Measurements from ENCODE around the gene CAV2. TPM values are rescaled to one million over a fixed set of nuclear protein-coding genes. Genes with fewer than 3 reads are reported as not detected.

Gene CAV2
- total RNA-seq, 1 experiment from 2014 or later = 286 TPM

DNA sequence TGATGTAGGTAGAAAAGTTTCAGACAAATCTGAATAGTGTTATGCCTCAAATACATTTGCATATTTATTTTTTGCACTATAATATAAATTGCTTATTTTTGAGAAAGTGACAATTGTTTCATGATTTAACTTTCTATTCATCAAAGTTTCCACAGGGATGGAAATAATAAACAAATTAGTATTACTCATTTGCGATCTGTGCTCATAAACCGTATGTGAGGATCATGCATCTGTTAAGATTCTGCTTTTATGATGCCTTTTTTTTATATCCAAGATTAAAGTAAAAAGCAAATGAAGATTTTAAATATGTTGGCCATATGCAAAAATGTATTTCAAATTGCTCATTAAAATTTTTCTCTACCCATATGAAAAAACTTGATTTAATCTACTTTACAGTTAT lies 45.2 kb upstream of the CAV2 start:
- H3K4me3 ChIP-seq (ENCODE audit: low read depth, low read length, poor library complexity, severe bottlenecking) = no peak overlapping the region
- TF ChIP-seq EZH2 (IDR thresholded peaks at IDR 0.05; ENCODE audit: borderline replicate concordance, low read depth, low read length, poor library complexity, severe bottlenecking) (no peak), CTCF (conservative IDR thresholded peaks at IDR 0.05; ENCODE audit: low read depth, low read length) (no peak)
- ChIA-PET POLR2A (ENCODE audit: low non-redundant PET) (no interaction called here), CTCF (no interaction called here)
- intact Hi-C loops (cut with micrococcal nuclease; ENCODE audit: unreplicated experiment) = no loop called here
- no TSS peak for BruUV-seq (replicated peaks)
- H3K27ac ChIP-seq (ENCODE audit: low read depth, low read length, poor library complexity, severe bottlenecking) = no peak overlapping the region
- no peaks in the 10 kb centered on the region for H3K36me3 ChIP-seq (ENCODE audit: insufficient read depth, low read length, poor library complexity, severe bottlenecking)
- no peaks in the 10 kb centered on the region for H3K27me3 ChIP-seq (replicated peaks; ENCODE audit: insufficient read depth, low read depth, low read length, poor library complexity)
- H3K4me1 ChIP-seq (ENCODE audit: insufficient read depth, low read length, poor library complexity, severe bottlenecking) = peaks cover 15% of the 10 kb centered on the region
- H3K9me3 ChIP-seq (ENCODE audit: low read depth, low read length, poor library complexity, severe bottlenecking) = no peaks in the 10 kb centered on the region
- no peak for DNase-seq (ENCODE audit: low spot score)

DNA sequence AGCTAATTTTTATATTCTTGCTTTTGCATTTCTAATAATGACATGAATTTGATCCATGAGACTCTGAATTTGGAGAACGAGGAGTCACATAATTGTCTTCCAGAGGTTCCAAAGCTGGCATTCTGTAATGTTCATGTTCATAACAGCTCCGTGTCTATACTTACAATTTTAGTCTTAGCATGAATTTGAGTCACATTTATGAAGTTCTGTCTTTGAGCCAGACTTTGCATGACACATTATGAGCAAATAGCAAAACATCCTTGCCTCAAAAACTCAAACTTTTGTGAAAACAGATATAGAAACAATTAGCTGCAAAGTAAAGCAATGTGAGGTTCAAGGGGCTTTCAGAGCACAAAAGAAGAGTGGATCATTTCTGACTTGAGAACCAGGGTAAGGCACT lies 44.5 kb upstream of the CAV2 start:
- H3K27me3 ChIP-seq (replicated peaks; ENCODE audit: insufficient read depth, low read depth, low read length, poor library complexity) = no peaks in the 10 kb centered on the region
- H3K27ac ChIP-seq (ENCODE audit: low read depth, low read length, poor library complexity, severe bottlenecking) = peak overlapping the region; percentile 20
- no TSS peak for BruUV-seq (replicated peaks)
- CTCF ChIA-PET = no interaction called here
- intact Hi-C loops (cut with micrococcal nuclease; ENCODE audit: unreplicated experiment) = no loop called here
- TF ChIP-seq EZH2 (IDR thresholded peaks at IDR 0.05; ENCODE audit: borderline replicate concordance, low read depth, low read length, poor library complexity, severe bottlenecking) = no peak
- no peak for TF ChIP-seq CTCF (conservative IDR thresholded peaks at IDR 0.05; ENCODE audit: low read depth, low read length)
- no peaks in the 10 kb centered on the region for H3K36me3 ChIP-seq (ENCODE audit: insufficient read depth, low read length, poor library complexity, severe bottlenecking)
- no peak for DNase-seq (ENCODE audit: low spot score)
- POLR2A ChIA-PET (ENCODE audit: low non-redundant PET) = no interaction called here
- H3K4me1 ChIP-seq (ENCODE audit: insufficient read depth, low read length, poor library complexity, severe bottlenecking) = peaks cover 9% of the 10 kb centered on the region
- H3K9me3 ChIP-seq (ENCODE audit: low read depth, low read length, poor library complexity, severe bottlenecking) = no peaks in the 10 kb centered on the region
- H3K4me3 ChIP-seq (ENCODE audit: low read depth, low read length, poor library complexity, severe bottlenecking) = no peak overlapping the region

- no peaks in the 10 kb centered on the region for H3K9me3 ChIP-seq (ENCODE audit: low read depth, low read length, poor library complexity, severe bottlenecking)
- H3K4me3 ChIP-seq (ENCODE audit: low read depth, low read length, poor library complexity, severe bottlenecking) = no peak overlapping the region
- CTCF ChIA-PET = no interaction called here
- no peak for DNase-seq (ENCODE audit: low spot score)
- peaks cover 9% of the 10 kb centered on the region for H3K4me1 ChIP-seq (ENCODE audit: insufficient read depth, low read length, poor library complexity, severe bottlenecking)
- TF ChIP-seq CTCF (conservative IDR thresholded peaks at IDR 0.05; ENCODE audit: low read depth, low read length) = no peak
- TF ChIP-seq EZH2 (IDR thresholded peaks at IDR 0.05; ENCODE audit: borderline replicate concordance, low read depth, low read length, poor library complexity, severe bottlenecking) = no peak
- no TSS peak for BruUV-seq (replicated peaks)
- no peaks in the 10 kb centered on the region for H3K27me3 ChIP-seq (replicated peaks; ENCODE audit: insufficient read depth, low read depth, low read length, poor library complexity)
- peak overlapping the region; percentile 20 for H3K27ac ChIP-seq (ENCODE audit: low read depth, low read length, poor library complexity, severe bottlenecking)
- POLR2A ChIA-PET (ENCODE audit: low non-redundant PET) = no interaction called here
- intact Hi-C loops (cut with micrococcal nuclease; ENCODE audit: unreplicated experiment) = no loop called here
- H3K36me3 ChIP-seq (ENCODE audit: insufficient read depth, low read length, poor library complexity, severe bottlenecking) = no peaks in the 10 kb centered on the region
These were observed 44.0 kb upstream of the CAV2 start for GRCh38 chr7:116455499-116455898.
